IMR-90 (cell line): Measurements from ENCODE around the gene MARCKS. TPM values are rescaled to one million over a fixed set of nuclear protein-coding genes. Genes with fewer than 3 reads are reported as not detected.

ENCODE experiments used
- ATAC-seq: fragments of 200-7000 bp; cut with Tn5 transposase; 2 replicates; pipeline ENCODE4 v1.9.1; 2020; ENCODE audit warnings: low read depth, mild to moderate bottlenecking, moderate library complexity
- BruUV-seq: library from RNA; stranded (reverse); fragments of 400-500 nt; replicated peaks from 2 replicates; lab custom pipeline; 2021; lab: Mats Ljungman, UMichigan
- CTCF ChIA-PET: fragments of 300-600 bp; formaldehyde crosslinking; extraction: SDS; loops from one replicate; lab custom pipeline; 2021; ENCODE audit warnings: antibody characterized with exemption; lab: Yijun Ruan, JAX
- POLR2A ChIA-PET: fragments of 300-600 bp; sonication (Branson Sonifier 250); formaldehyde crosslinking; loops from one replicate; lab custom pipeline; 2022; ENCODE audit warnings: antibody characterized with exemption; ENCODE audit not compliant: unreplicated experiment; lab: Charles Lee
- DNase-seq: peaks from one replicate; pipeline ENCODE4 v3.0.0; 2013
- H2AFZ ChIP-seq: replicated peaks from 2 replicates; pipeline ENCODE3; 2013; ENCODE audit warnings: low read length, mild to moderate bottlenecking; ENCODE audit not compliant: poor library complexity
- H2AK5ac ChIP-seq: 2 replicates; pipeline ENCODE4 v1.6.1; 2013; ENCODE audit warnings: low read depth, low read length, inconsistent platforms
- H2AK9ac ChIP-seq: replicated peaks from 2 replicates; pipeline ENCODE3; 2013; ENCODE audit warnings: mild to moderate bottlenecking, low read depth, low read length, moderate library complexity; ENCODE audit not compliant: poor library complexity
- H2BK120ac ChIP-seq: 2 replicates; pipeline ENCODE4 v1.6.1; 2013; ENCODE audit warnings: low read depth, low read length, inconsistent platforms
- H2BK15ac ChIP-seq: 3 replicates; pipeline ENCODE4 v1.6.1; 2013; ENCODE audit warnings: low read depth, low read length, inconsistent platforms
- H2BK20ac ChIP-seq: 2 replicates; pipeline ENCODE4 v1.6.1; 2013; ENCODE audit warnings: low read depth, mild to moderate bottlenecking, inconsistent platforms, low read length, moderate library complexity
- H2BK5ac ChIP-seq: 2 replicates; pipeline ENCODE4 v1.6.1; 2013; ENCODE audit warnings: mild to moderate bottlenecking, low read depth, low read length, inconsistent platforms; ENCODE audit not compliant: poor library complexity, severe bottlenecking
- H3K14ac ChIP-seq: replicated peaks from 2 replicates; pipeline ENCODE4 v1.6.1; 2013; ENCODE audit warnings: low read depth, low read length, inconsistent platforms
- H3K18ac ChIP-seq: 2 replicates; pipeline ENCODE4 v1.6.1; 2013; ENCODE audit warnings: low read depth, low read length, control low read depth
- H3K23ac ChIP-seq: 2 replicates; pipeline ENCODE4 v1.6.1; 2013; ENCODE audit warnings: low read depth, low read length, inconsistent platforms
- H3K27ac ChIP-seq: 2 replicates; pipeline ENCODE4 v1.5.1; 2013; ENCODE audit warnings: mild to moderate bottlenecking, control low read depth, low read length; ENCODE audit not compliant: insufficient read depth
- H3K27me3 ChIP-seq: 2 replicates; pipeline ENCODE4 v1.6.1; 2013; ENCODE audit warnings: low read length; ENCODE audit not compliant: control insufficient read depth, insufficient read depth
- H3K36me3 ChIP-seq: 2 replicates; pipeline ENCODE4 v1.6.1; 2013; ENCODE audit warnings: low read length, mixed read lengths; ENCODE audit not compliant: control insufficient read depth, insufficient read depth
- H3K4ac ChIP-seq: 2 replicates; pipeline ENCODE4 v1.6.1; 2013; ENCODE audit warnings: low read depth, low read length, inconsistent platforms
- H3K4me1 ChIP-seq: 2 replicates; pipeline ENCODE4 v1.6.1; 2013; ENCODE audit warnings: low read length, mixed read lengths; ENCODE audit not compliant: control insufficient read depth, insufficient read depth
- H3K4me2 ChIP-seq: 2 replicates; pipeline ENCODE4 v1.6.1; 2013; ENCODE audit warnings: low read depth, mild to moderate bottlenecking, control low read depth, low read length, moderate library complexity
- H3K4me3 ChIP-seq: 2 replicates; pipeline ENCODE4 v1.5.1; 2013; ENCODE audit warnings: low read depth, mild to moderate bottlenecking, control low read depth, low read length, moderate library complexity; ENCODE audit not compliant: insufficient read depth
- H3K56ac ChIP-seq: 2 replicates; pipeline ENCODE4 v1.6.1; 2013; ENCODE audit warnings: low read length, inconsistent platforms; ENCODE audit not compliant: insufficient read depth; ENCODE audit errors: extremely low read depth
- H3K79me1 ChIP-seq, 2 experiments: 2 replicates each; pipeline ENCODE4 v1.6.1; 2013; ENCODE audit warnings: low read length in 2 of 2, inconsistent platforms in 1 of 2, low read depth in 1 of 2
- H3K9ac ChIP-seq: 2 replicates; pipeline ENCODE4 v1.6.1; 2013; ENCODE audit warnings: low read depth, low read length, control low read depth
- H3K9me1 ChIP-seq: 2 replicates; pipeline ENCODE4 v1.6.1; 2013; ENCODE audit warnings: low read length, inconsistent platforms; ENCODE audit not compliant: insufficient read depth
- H3K9me3 ChIP-seq: 2 replicates; pipeline ENCODE4 v1.6.1; 2013; ENCODE audit warnings: low read length; ENCODE audit not compliant: control insufficient read depth, insufficient read depth
- H4K20me1 ChIP-seq: 2 replicates; pipeline ENCODE4 v1.6.1; 2013; ENCODE audit warnings: low read length, inconsistent platforms; ENCODE audit not compliant: insufficient read depth
- H4K5ac ChIP-seq: 2 replicates; pipeline ENCODE4 v1.6.1; 2013; ENCODE audit warnings: mild to moderate bottlenecking, low read depth, low read length, control low read depth
- H4K8ac ChIP-seq, 2 experiments: 2 replicates each; pipeline ENCODE4 v1.6.1; 2013; ENCODE audit warnings: low read depth in 2 of 2, low read length in 2 of 2, control low read depth in 1 of 2, inconsistent platforms in 1 of 2
- H4K91ac ChIP-seq: 2 replicates; pipeline ENCODE4 v1.6.1; 2013; ENCODE audit warnings: low read depth, low read length, inconsistent platforms; ENCODE audit not compliant: insufficient read depth
- CEBPB ChIP-seq: IDR thresholded peaks from 2 replicates; pipeline ENCODE4 v1.6.1; 2012; ENCODE audit warnings: low read depth, low read length, improper control_type of control experiment
- ELK1 ChIP-seq: fragments of 150-350 bp; IDR thresholded peaks from 2 replicates; pipeline ENCODE4 v1.6.1; 2016; ENCODE audit warnings: low read depth, mild to moderate bottlenecking, low read length, moderate library complexity, borderline replicate concordance
- MAZ ChIP-seq: IDR thresholded peaks from 2 replicates; pipeline ENCODE4 v1.6.1; 2012; ENCODE audit warnings: low read depth, mild to moderate bottlenecking, low read length, improper control_type of control experiment, moderate library complexity, borderline replicate concordance
- NFE2L2 ChIP-seq: fragments of 150-350 bp; IDR thresholded peaks from 2 replicates; pipeline ENCODE4 v1.6.1; 2016; ENCODE audit warnings: low read depth, mild to moderate bottlenecking, low read length
- SMC3 ChIP-seq: fragments of 150-350 bp; IDR thresholded peaks from 2 replicates; pipeline ENCODE4 v1.6.1; 2016; ENCODE audit warnings: low read depth, mild to moderate bottlenecking, antibody characterized with exemption, low read length, moderate library complexity
- USF2 ChIP-seq: fragments of 150-350 bp; IDR thresholded peaks from 2 replicates; pipeline ENCODE4 v1.6.1; 2017; ENCODE audit warnings: mild to moderate bottlenecking, antibody characterized with exemption, low read length, low read depth
- WGBS, 2 experiments: methylation state at CpG; one replicate each; pipeline versions ENCODE4 v1.1.5 to v1.1.7; 2013; ENCODE audit warnings: missing lambda C conversion rate in 2 of 2; ENCODE audit not compliant: insufficient read length in 1 of 2; ENCODE audit errors: extremely low coverage in 2 of 2; 5-methylcytosine and 5-hydroxymethylcytosine counted together
- dilution Hi-C: fragments of 300-500 bp; cut with HindIII; formaldehyde crosslinking; loops from one replicate; pipeline ENCODE4 v1.14.3; 2018; ENCODE audit warnings: low sequenced_read_pairs; ENCODE audit not compliant: unreplicated experiment
- in situ Hi-C: fragments of 300-500 bp; cut with MboI; formaldehyde crosslinking; loops from 3 replicates; pipeline ENCODE4 v1.14.3; 2019; ENCODE audit warnings: low sequenced_read_pairs, inconsistent platforms, mixed read lengths
- intact Hi-C: fragments of 100-400 bp; cut with micrococcal nuclease; formaldehyde crosslinking; loops from 2 replicates; pipeline ENCODE4 v1.10.0; 2022
- polyA plus RNA-seq, 3 experiments: library from polyadenylated mRNA; depleted of rRNA; stranded (reverse); fragments of >200 nt; gene quantifications; 2 replicates each; pipeline ENCODE4 v1.2.3, GENCODE V29; 2012; ENCODE audit warnings: low replicate concordance in 1 of 3
- total RNA-seq: library from RNA; depleted of rRNA; stranded (reverse); fragments of >200 nt; gene quantifications from 2 replicates; pipeline ENCODE4 v1.2.3, GENCODE V29; 2012

Gene MARCKS
- total and polyA plus RNA-seq, 2 of the 4 experiments (the other 2 are of a cell fraction): 34.5 to 40.7 TPM

- Histone ChIP-seq H3K4me1 (peaks cover 6% of the 10 kb centered on the region; the same call in 1 of the 2 replicates), H3K56ac (no peak overlapping the region), H3K36me3 (no peaks in the 10 kb centered on the region), H3K4ac (no peak overlapping the region), H4K5ac (no peak overlapping the region), H3K23ac (no peak overlapping the region), H2AK5ac (no peak overlapping the region), H3K18ac (no peak overlapping the region), H3K27me3 (no peaks in the 10 kb centered on the region), H3K4me2 (no peak overlapping the region), H2AK9ac (no peak overlapping the region), H4K91ac (no peak overlapping the region), H3K9ac (no peak overlapping the region), H4K20me1 (no peaks in the 10 kb centered on the region), H3K9me3 (no peaks in the 10 kb centered on the region), H3K9me1 (peaks cover 1% of the 10 kb centered on the region; the same call in 1 of the 2 replicates), H3K4me3 (no peak overlapping the region), H2AFZ (no peak overlapping the region), H4K8ac (no peak overlapping the region), H2BK5ac (no peak overlapping the region), H2BK20ac (0 out of 2 replicates have a peak overlapping the region, but pooled peaks have one; percentile 42), H3K14ac (no peak overlapping the region), H2BK120ac (no peak overlapping the region), H3K79me1 (0 out of 4 replicates have a peak, but pooled peaks cover 0 to 3% of the 10 kb centered on the region in 2 experiments), H2BK15ac (no peak overlapping the region), H3K27ac (no peak overlapping the region)
- dilution Hi-C loops (no loop called here), intact Hi-C loops (no loop called here), in situ Hi-C loops (loop anchor here (10.0 kb wide), 1 partner anchor 1098 kb away; no protein-coding TSS in a partner anchor)
- BruUV-seq: no TSS peak
- ChIA-PET CTCF (interaction anchor here (0.6 kb wide), 1 partner anchor 457 kb away, joined by 4 read pairs; no protein-coding TSS in a partner anchor), POLR2A (no interaction called here)
- 94% methylated on average over 3 of the region's 8 CpGs; no CpG with 5 or more reads in 1 of the 2 experiments for WGBS, 2 experiments
- no peak for DNase-seq
- ATAC-seq: no peak
- TF ChIP-seq ELK1 (no peak), USF2 (no peak), MAZ (no peak), CEBPB (no peak), NFE2L2 (no peak), SMC3 (no peak)
Measured at GRCh38 chr6:113873043-113873667, 16.0 kb downstream of the MARCKS start.
